ENCODE results near the gene RBAK.
"Not testable (repeated sequence)": the region's sequence is repeated elsewhere in the genome, so short reads cannot be mapped to it uniquely, and the experiment has no call there.

Gene RBAK

DNA sequence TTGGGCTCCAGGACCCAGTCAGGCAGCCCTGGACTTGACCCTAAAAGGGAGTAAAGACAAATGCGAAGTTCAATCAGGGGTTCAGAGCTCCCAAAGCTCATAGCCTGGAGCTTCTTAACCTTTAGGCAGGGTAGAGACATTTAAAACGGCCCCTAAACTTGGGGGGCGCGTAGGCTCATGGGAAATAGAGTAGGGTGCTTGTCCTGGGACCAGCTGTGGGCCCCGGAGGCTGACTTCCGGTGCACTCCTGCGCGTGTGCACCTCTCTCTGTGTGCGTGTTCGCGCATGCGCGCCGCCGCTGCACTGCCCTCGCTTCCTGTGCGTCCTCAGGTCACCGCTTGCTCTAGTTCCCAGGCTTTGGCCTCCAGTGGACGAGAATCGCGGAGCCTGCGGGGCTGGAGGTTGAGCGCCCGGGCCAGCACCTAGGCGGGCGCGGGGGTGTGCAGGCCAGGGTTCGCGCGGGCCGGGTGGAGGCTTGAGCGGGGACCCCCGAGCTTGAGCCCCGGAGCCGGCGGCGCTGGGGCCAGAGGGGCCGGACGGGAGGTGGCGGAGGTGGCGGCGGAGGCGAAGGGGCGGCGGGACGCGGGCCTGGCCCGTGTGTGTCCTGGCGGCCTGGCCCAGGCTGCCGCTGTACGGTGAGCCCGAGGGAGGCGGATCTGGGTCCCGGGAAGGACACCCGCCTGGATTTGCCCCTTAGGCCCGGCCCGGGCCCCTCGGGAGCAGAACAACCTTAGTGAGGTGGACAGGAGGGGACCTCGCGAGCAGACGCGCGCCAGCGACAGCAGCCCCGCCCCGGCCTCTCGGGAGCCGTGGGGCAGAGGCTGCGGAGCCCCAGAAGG, at the start of gene RBAK:
TSS of gene RBAK (plus strand) at position 303 of the 839 bp plus-strand sequence. CDS start 2,217 bp downstream, outside the sequence.
- peak within 1 kb of the TSS; percentile 96 for H3K27ac Mint-ChIP-seq
- H3K9me3 Mint-ChIP-seq: peaks cover 0 to 4% of the 10 kb centered on the region in 2 donors
- H3K36me3 Mint-ChIP-seq: peaks cover 30 to 43% of the 10 kb centered on the region in 2 donors
- peaks cover 3 to 29% of the 10 kb centered on the region in 2 donors for H3K4me1 Mint-ChIP-seq
- peak; percentile 99 to 100 for ATAC-seq (replicated peaks)
- DNase-seq: peak; percentile 93
- no peaks in the 10 kb centered on the region for H3K27me3 Mint-ChIP-seq
- H3K4me3 Mint-ChIP-seq: peak within 1 kb of the TSS; percentile 93 to 95

GRCh38 chr7:4996696-4997222, 48.9 kb upstream of the RBAK start:
- Mint-ChIP-seq H3K36me3 (peaks cover 49 to 71% of the 10 kb centered on the region in 2 donors), H3K9me3 (no peaks in the 10 kb centered on the region), H3K27ac (no peak overlapping the region), H3K4me1 (peaks cover 24 to 34% of the 10 kb centered on the region in 2 donors), H3K27me3 (no peaks in the 10 kb centered on the region), H3K4me3 (no peak overlapping the region)
- DNase-seq (no peak), ATAC-seq (replicated peaks) (no peak)

DNA sequence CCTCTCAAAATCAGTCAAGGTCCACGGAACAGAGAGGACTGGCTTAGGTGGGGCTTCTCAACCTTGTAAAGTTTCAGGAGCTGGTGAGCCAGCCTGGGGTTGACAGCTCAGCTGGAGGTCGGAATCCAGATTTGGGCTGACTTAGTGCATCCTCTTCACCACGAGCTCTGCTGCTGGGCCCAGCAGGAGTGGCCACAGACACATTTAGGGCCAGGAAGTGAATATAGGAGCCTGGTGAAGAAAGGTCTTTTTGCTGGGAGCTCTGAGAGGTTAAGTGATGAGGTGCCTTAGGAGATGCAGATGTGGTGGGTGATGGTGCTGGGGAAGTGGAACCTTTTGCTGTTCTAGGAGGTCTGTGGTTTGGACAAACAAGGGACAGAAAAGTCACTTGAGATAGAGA, 47.4 kb upstream of the RBAK start:
- peaks cover 48 to 74% of the 10 kb centered on the region in 2 donors for H3K36me3 Mint-ChIP-seq
- no peak overlapping the region for H3K4me3 Mint-ChIP-seq
- H3K27ac Mint-ChIP-seq: peak overlapping the region; percentile 59
- no peaks in the 10 kb centered on the region for H3K27me3 Mint-ChIP-seq
- peaks cover 24 to 34% of the 10 kb centered on the region in 2 donors for H3K4me1 Mint-ChIP-seq
- no peaks in the 10 kb centered on the region for H3K9me3 Mint-ChIP-seq
- no peak for DNase-seq
- peak; percentile 38 to 42 for ATAC-seq (replicated peaks)

DNA sequence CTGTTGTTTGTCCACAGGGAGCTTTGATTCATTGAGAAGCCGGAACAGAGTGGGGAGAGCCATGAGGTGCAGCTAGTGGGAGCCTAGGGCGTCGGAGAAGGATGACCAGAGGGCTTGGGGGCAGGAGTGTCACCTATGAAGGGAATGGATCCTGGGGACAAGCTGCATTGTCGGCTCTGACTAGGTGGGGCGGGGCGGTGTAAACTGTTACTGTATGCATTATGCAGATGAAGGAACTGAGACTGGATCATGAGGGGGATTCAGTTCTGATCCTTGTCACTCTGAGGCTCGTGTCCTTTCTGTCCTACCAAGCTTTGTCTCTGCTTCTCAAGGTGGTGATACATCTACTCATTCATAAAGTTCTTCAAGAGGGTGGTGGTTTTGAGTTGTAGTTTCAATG, 46.8 kb upstream of the RBAK start:
- Mint-ChIP-seq H3K27me3 (no peaks in the 10 kb centered on the region), H3K36me3 (peaks cover 49 to 77% of the 10 kb centered on the region in 2 donors), H3K4me3 (no peak overlapping the region), H3K27ac (peak overlapping the region; percentile 0), H3K4me1 (peaks cover 24 to 37% of the 10 kb centered on the region in 2 donors), H3K9me3 (no peaks in the 10 kb centered on the region)
- ATAC-seq (replicated peaks): peak; percentile 34 to 63
- DNase-seq: no peak

GRCh38 chr7:4999369-4999950, 46.2 kb upstream of the RBAK start:
- ATAC-seq (replicated peaks) (no peak), DNase-seq (no peak)
- H3K9me3 Mint-ChIP-seq: no peaks in the 10 kb centered on the region
- peaks cover 52 to 80% of the 10 kb centered on the region in 2 donors for H3K36me3 Mint-ChIP-seq
- H3K27ac Mint-ChIP-seq: peak overlapping the region; percentile 0
- H3K4me3 Mint-ChIP-seq: no peak overlapping the region
- H3K27me3 Mint-ChIP-seq: no peaks in the 10 kb centered on the region
- H3K4me1 Mint-ChIP-seq: peaks cover 24 to 39% of the 10 kb centered on the region in 2 donors

- H3K27me3 Mint-ChIP-seq: no peaks in the 10 kb centered on the region
- H3K9me3 Mint-ChIP-seq: no peaks in the 10 kb centered on the region
- ATAC-seq (replicated peaks): no peak
- peaks cover 54 to 72% of the 10 kb centered on the region in 2 donors for H3K36me3 Mint-ChIP-seq
- H3K4me3 Mint-ChIP-seq: no peak overlapping the region
- DNase-seq: no peak
- H3K4me1 Mint-ChIP-seq: peaks cover 16 to 27% of the 10 kb centered on the region in 2 donors
- no peak overlapping the region for H3K27ac Mint-ChIP-seq
Measured at GRCh38 chr7:5001003-5001402, 44.7 kb upstream of the RBAK start.

DNA sequence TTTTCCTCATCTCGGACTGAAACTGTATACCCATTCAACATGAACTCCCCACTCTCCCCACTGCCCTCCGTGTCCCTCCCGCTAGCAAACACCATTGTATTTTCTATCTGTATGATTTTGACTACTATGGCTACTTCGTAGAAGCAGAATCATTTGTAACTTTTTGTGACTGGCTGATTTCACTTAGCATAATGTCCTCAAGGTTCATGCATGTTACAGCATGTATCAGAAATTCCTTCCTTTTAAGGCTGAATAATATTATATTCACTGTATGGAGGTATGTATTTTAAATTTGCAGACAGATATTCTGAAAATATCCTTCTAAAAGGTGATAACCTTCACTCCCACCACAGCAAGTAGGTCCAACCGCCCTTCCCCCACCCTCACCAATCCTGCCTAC, 43.7 kb upstream of the RBAK start:
- H3K27ac Mint-ChIP-seq: no peak overlapping the region

GRCh38 chr7:5005066-5005465, 40.6 kb upstream of the RBAK start:
- ATAC-seq (replicated peaks) (no peak), DNase-seq (no peak)
- no peak overlapping the region for H3K27ac Mint-ChIP-seq
- no peak overlapping the region for H3K4me3 Mint-ChIP-seq
- H3K36me3 Mint-ChIP-seq: peaks cover 44 to 59% of the 10 kb centered on the region in 2 donors
- H3K9me3 Mint-ChIP-seq: peaks cover 3% of the 10 kb centered on the region in 2 donors
- no peaks in the 10 kb centered on the region for H3K27me3 Mint-ChIP-seq
- peaks cover 0 to 5% of the 10 kb centered on the region in 2 donors for H3K4me1 Mint-ChIP-seq

More for the DNA sequence above, 43.7 kb upstream of the RBAK start:
- Mint-ChIP-seq H3K4me3 (no peak overlapping the region), H3K9me3 (no peaks in the 10 kb centered on the region), H3K27me3 (no peaks in the 10 kb centered on the region), H3K36me3 (peaks cover 49 to 67% of the 10 kb centered on the region in 2 donors), H3K4me1 (peaks cover 12 to 21% of the 10 kb centered on the region in 2 donors)
- ATAC-seq (replicated peaks) (no peak), DNase-seq (no peak)

DNA sequence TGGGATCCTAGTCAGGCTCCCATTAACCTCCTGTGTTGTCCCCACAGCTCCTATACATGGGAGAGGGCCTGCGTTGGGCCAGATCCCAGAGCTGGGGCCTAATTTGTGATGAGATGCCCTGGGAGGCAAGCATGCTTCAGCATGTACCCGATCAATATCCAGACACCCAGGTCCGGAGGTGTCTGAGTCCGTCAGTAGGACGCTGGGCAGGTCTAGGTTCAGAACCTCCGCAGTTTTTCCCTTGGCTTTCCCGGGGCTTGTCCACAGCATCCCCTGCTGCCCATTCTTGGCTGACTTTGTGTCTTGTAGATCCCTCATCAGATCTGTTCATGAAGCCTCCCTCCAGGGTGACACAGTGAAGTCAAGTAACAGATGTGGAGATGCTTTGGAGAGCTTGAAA, 32.7 kb upstream of the RBAK start:
- Mint-ChIP-seq H3K27me3 (no peaks in the 10 kb centered on the region), H3K9me3 (peaks cover 5% of the 10 kb centered on the region in 2 donors), H3K4me3 (no peak overlapping the region), H3K4me1 (no peaks in the 10 kb centered on the region), H3K36me3 (peaks cover 43 to 62% of the 10 kb centered on the region in 2 donors), H3K27ac (no peak overlapping the region)
- ATAC-seq (replicated peaks) (no peak), DNase-seq (no peak)

- not testable (repeated sequence) for H3K4me3 Mint-ChIP-seq; H3K27me3 Mint-ChIP-seq; H3K4me1 Mint-ChIP-seq; H3K27ac Mint-ChIP-seq; H3K9me3 Mint-ChIP-seq; DNase-seq; ATAC-seq (replicated peaks)
- H3K36me3 Mint-ChIP-seq: peaks cover 47 to 61% of the 10 kb centered on the region in 2 donors
Measured at GRCh38 chr7:5015936-5016335, 29.7 kb upstream of the RBAK start.

- not testable (repeated sequence) for ATAC-seq (replicated peaks); H3K9me3 Mint-ChIP-seq; H3K4me3 Mint-ChIP-seq; H3K27me3 Mint-ChIP-seq; DNase-seq; H3K27ac Mint-ChIP-seq; H3K4me1 Mint-ChIP-seq
- H3K36me3 Mint-ChIP-seq: peaks cover 46 to 57% of the 10 kb centered on the region in 2 donors
Measured at GRCh38 chr7:5017626-5018025, 28.0 kb upstream of the RBAK start.

- Mint-ChIP-seq H3K36me3 (peaks cover 53 to 65% of the 10 kb centered on the region in 2 donors), H3K27me3 (no peaks in the 10 kb centered on the region), H3K4me3 (no peak overlapping the region), H3K4me1 (no peaks in the 10 kb centered on the region), H3K9me3 (peaks cover 3 to 4% of the 10 kb centered on the region in 2 donors), H3K27ac (no peak overlapping the region)
- ATAC-seq (replicated peaks) (no peak), DNase-seq (no peak)
Measured at GRCh38 chr7:5020098-5020497, 25.6 kb upstream of the RBAK start.

- not testable (repeated sequence) for H3K4me1 Mint-ChIP-seq; H3K27ac Mint-ChIP-seq; DNase-seq; H3K4me3 Mint-ChIP-seq; H3K9me3 Mint-ChIP-seq; ATAC-seq (replicated peaks); H3K27me3 Mint-ChIP-seq
- H3K36me3 Mint-ChIP-seq: peaks cover 53 to 67% of the 10 kb centered on the region in 2 donors
Measured at GRCh38 chr7:5020976-5021550, 24.6 kb upstream of the RBAK start.

GRCh38 chr7:5023626-5024025, 22.0 kb upstream of the RBAK start:
- H3K4me3 Mint-ChIP-seq; H3K4me1 Mint-ChIP-seq; ATAC-seq (replicated peaks); H3K27ac Mint-ChIP-seq; H3K27me3 Mint-ChIP-seq; DNase-seq: not testable (repeated sequence)
- H3K36me3 Mint-ChIP-seq: peaks cover 68 to 77% of the 10 kb centered on the region in 2 donors
- H3K9me3 Mint-ChIP-seq: peaks cover 11 to 14% of the 10 kb centered on the region in 2 donors
